Neural cell (in vitro differentiated cells): ENCODE data around the gene LARP7. TPM values are rescaled to one million over a fixed set of nuclear protein-coding genes. Genes with fewer than 3 reads are reported as not detected.
"Not testable (repeated sequence)": the region's sequence is repeated elsewhere in the genome, so short reads cannot be mapped to it uniquely, and the experiment has no call there.

Experiments
- H2AFZ ChIP-seq: fragments of 200-600, 300-800 bp; sonication (generic), shearing (Covaris generic); 2 replicates; pipeline ENCODE4 v1.6.0; 2014; ENCODE audit warnings: low read depth, mild to moderate bottlenecking, antibody characterized with exemption, low read length, moderate library complexity
- H3F3A ChIP-seq: fragments of 200-600 bp; shearing (Covaris generic); 2 replicates; pipeline ENCODE4 v1.6.1; 2016; ENCODE audit warnings: mild to moderate bottlenecking, moderate library complexity, mixed read lengths, antibody characterized with exemption, low read length; ENCODE audit not compliant: insufficient read depth, poor library complexity, severe bottlenecking
- H3K27ac ChIP-seq: fragments of 200-600, 300-800 bp; sonication (generic), shearing (Covaris generic); 2 replicates; pipeline ENCODE4 v1.5.1; 2014; ENCODE audit warnings: mild to moderate bottlenecking, low read length, moderate library complexity
- H3K27me3 ChIP-seq: fragments of 300-800, 200-600 bp; sonication (generic), shearing (Covaris generic); 2 replicates; pipeline ENCODE4 v1.6.0; 2014; ENCODE audit warnings: mild to moderate bottlenecking, low read depth, low read length, moderate library complexity; ENCODE audit not compliant: insufficient read depth
- H3K36me3 ChIP-seq: fragments of 300-800, 200-600 bp; sonication (generic), shearing (Covaris generic); 2 replicates; pipeline ENCODE4 v1.5.1; 2014; ENCODE audit warnings: mild to moderate bottlenecking, antibody characterized with exemption, low read length, moderate library complexity; ENCODE audit not compliant: insufficient read depth
- H3K4me2 ChIP-seq: fragments of 300-800, 200-600 bp; sonication (generic), shearing (Covaris generic); 2 replicates; pipeline ENCODE4 v1.6.0; 2014; ENCODE audit warnings: mild to moderate bottlenecking, low read length
- H3K4me3 ChIP-seq: fragments of 300-800, 200-600 bp; sonication (generic), shearing (Covaris generic); 2 replicates; pipeline ENCODE4 v1.5.1; 2014; ENCODE audit warnings: mild to moderate bottlenecking, low read length, moderate library complexity
- H3K79me2 ChIP-seq: fragments of 200-600 bp; shearing (Covaris generic); replicated peaks from 2 replicates; pipeline ENCODE4 v1.6.0; 2014; ENCODE audit warnings: mild to moderate bottlenecking, low read length, moderate library complexity; ENCODE audit not compliant: insufficient read depth
- H3K9ac ChIP-seq: fragments of 300-800, 200-600 bp; sonication (generic), shearing (Covaris generic); 2 replicates; pipeline ENCODE4 v1.6.1; 2016; ENCODE audit warnings: mild to moderate bottlenecking, low read length, mixed read lengths
- H3K9me2 ChIP-seq: fragments of 200-600 bp; shearing (Covaris generic); 2 replicates; pipeline ENCODE4 v1.6.1; 2016; ENCODE audit warnings: mild to moderate bottlenecking, low read length, mixed read lengths; ENCODE audit not compliant: insufficient read depth
- H3K9me3 ChIP-seq: fragments of 200-600, 300-800 bp; sonication (generic), shearing (Covaris generic); 2 replicates; pipeline ENCODE4 v1.6.1; 2016; ENCODE audit warnings: mild to moderate bottlenecking, mixed run types, low read length, moderate library complexity, mixed read lengths
- H4K20me1 ChIP-seq: fragments of 200-600 bp; shearing (Covaris generic); 2 replicates; pipeline ENCODE4 v1.6.1; 2016; ENCODE audit warnings: mild to moderate bottlenecking, mixed run types; ENCODE audit not compliant: insufficient read depth
- CTCF ChIP-seq: fragments of 450-650 bp; IDR thresholded peaks from 2 replicates; pipeline ENCODE4 v1.5.1; 2014; ENCODE audit warnings: antibody characterized with exemption, mild to moderate bottlenecking, moderate library complexity; ENCODE audit not compliant: poor library complexity, severe bottlenecking
- EP300 ChIP-seq: fragments of 450-650 bp; conservative IDR thresholded peaks from 2 replicates; pipeline ENCODE4 v1.6.1; 2014; ENCODE audit warnings: antibody characterized with exemption, mild to moderate bottlenecking, moderate library complexity; ENCODE audit not compliant: poor library complexity, severe bottlenecking
- EZH2 ChIP-seq: fragments of 200-600, 300-800 bp; shearing (Covaris generic), sonication (generic); IDR thresholded peaks from 2 replicates; pipeline ENCODE4 v1.6.1; 2014; ENCODE audit warnings: antibody characterized with exemption, low read length, borderline replicate concordance, mild to moderate bottlenecking; ENCODE audit not compliant: insufficient read depth, poor library complexity, severe bottlenecking
- MXI1 ChIP-seq: fragments of 450-650 bp; conservative IDR thresholded peaks from 2 replicates; pipeline ENCODE4 v1.6.1; 2014; ENCODE audit warnings: antibody characterized with exemption, mild to moderate bottlenecking; ENCODE audit not compliant: poor library complexity, severe bottlenecking
- POLR2AphosphoS5 ChIP-seq: IDR thresholded peaks from 2 replicates; pipeline ENCODE4 v1.6.1; 2012
- RAD21 ChIP-seq: fragments of 450-650 bp; conservative IDR thresholded peaks from 2 replicates; pipeline ENCODE4 v1.6.1; 2014; ENCODE audit warnings: antibody characterized with exemption, mild to moderate bottlenecking, moderate library complexity
- REST ChIP-seq: IDR thresholded peaks from 2 replicates; pipeline ENCODE4 v1.6.1; 2012; ENCODE audit warnings: borderline replicate concordance
- SMC3 ChIP-seq: fragments of 450-650 bp; conservative IDR thresholded peaks from 2 replicates; pipeline ENCODE4 v1.6.1; 2014; ENCODE audit warnings: antibody characterized with exemption, mild to moderate bottlenecking, moderate library complexity; ENCODE audit not compliant: poor library complexity
- TAF1 ChIP-seq: IDR thresholded peaks from 2 replicates; pipeline ENCODE4 v1.6.1; 2012; ENCODE audit warnings: low read depth
- polyA plus RNA-seq: library from polyadenylated mRNA; depleted of rRNA; stranded (reverse); fragments of >200 nt; gene quantifications from 2 replicates; pipeline ENCODE4 v1.2.3, GENCODE V29; 2014

Gene LARP7
- polyA plus RNA-seq, 1 donor from 2014 or later: 48.2 TPM

DNA sequence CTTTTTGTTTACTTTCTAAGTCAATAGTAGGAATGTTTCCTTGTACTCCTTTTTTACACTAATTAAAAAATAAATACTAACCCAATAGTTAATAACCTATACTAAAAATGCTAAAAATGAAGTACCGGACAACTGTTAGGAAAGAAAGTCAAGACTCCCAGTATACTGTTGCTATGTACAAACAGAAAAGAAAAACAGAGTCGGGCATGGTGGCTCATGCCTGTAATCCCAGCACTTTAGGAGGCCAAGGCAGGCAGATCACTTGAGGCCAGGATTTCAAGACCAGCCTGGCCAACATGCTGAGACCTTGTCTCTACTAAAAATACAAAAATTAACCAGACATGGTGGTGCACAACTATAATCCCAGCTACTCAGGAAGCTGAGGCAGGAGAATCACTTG lies 24.1 kb upstream of the LARP7 start:
- H3K9me2 ChIP-seq, H2AFZ ChIP-seq, H3K9ac ChIP-seq, H4K20me1 ChIP-seq, H3K9me3 ChIP-seq, H3K36me3 ChIP-seq, H3F3A ChIP-seq, H3K4me2 ChIP-seq, H3K27ac ChIP-seq, H3K79me2 ChIP-seq, H3K27me3 ChIP-seq, H3K4me3 ChIP-seq: not testable (repeated sequence)

GRCh38 chr4:112616984-112617383 lies 20.0 kb upstream of the LARP7 start:
- H3K9ac ChIP-seq: no peak overlapping the region
- H3K27ac ChIP-seq: no peak overlapping the region
- no peaks in the 10 kb centered on the region for H3K9me2 ChIP-seq
- H3K4me3 ChIP-seq: no peak overlapping the region
- H3K9me3 ChIP-seq: no peaks in the 10 kb centered on the region
- H4K20me1 ChIP-seq: no peaks in the 10 kb centered on the region
- H3K79me2 ChIP-seq: no peaks in the 10 kb centered on the region
- TF ChIP-seq EP300: no peak
- no peak for TF ChIP-seq MXI1
- TF ChIP-seq RAD21: no peak
- no peak for TF ChIP-seq TAF1
- TF ChIP-seq POLR2AphosphoS5: no peak
- TF ChIP-seq REST: no peak
- TF ChIP-seq CTCF: no peak
- TF ChIP-seq EZH2: no peak
- TF ChIP-seq SMC3: no peak
- no peaks in the 10 kb centered on the region for H3F3A ChIP-seq
- no peaks in the 10 kb centered on the region for H3K27me3 ChIP-seq
- no peak overlapping the region for H3K4me2 ChIP-seq
- no peaks in the 10 kb centered on the region for H3K36me3 ChIP-seq
- no peak overlapping the region for H2AFZ ChIP-seq

DNA sequence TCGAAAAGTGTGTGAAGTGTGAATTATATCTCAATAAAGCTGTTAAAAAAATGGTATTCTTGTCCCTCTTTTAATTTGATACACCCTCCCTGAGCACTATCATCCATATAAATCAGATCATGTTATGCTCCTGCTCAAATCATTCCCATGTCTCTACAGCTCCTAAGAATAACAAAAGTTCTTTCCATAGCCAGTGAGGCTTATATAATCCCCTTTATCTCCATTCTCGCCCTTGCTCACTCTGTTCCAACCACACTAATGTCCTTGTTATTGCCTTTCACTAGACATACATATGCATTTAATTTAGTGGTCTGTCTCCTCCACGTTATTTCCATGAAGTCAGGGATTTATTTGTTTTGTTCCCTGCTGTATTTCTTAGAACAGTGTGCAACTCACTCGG lies 10.7 kb upstream of the LARP7 start:
- Histone ChIP-seq H3K36me3 (no peaks in the 10 kb centered on the region), H3K4me2 (no peak overlapping the region), H3K27ac (no peak overlapping the region), H3K9me2 (no peaks in the 10 kb centered on the region), H2AFZ (no peak overlapping the region), H3K27me3 (no peaks in the 10 kb centered on the region), H3K4me3 (no peak overlapping the region), H3K9ac (no peak overlapping the region), H3F3A (no peaks in the 10 kb centered on the region), H3K79me2 (no peaks in the 10 kb centered on the region), H3K9me3 (no peaks in the 10 kb centered on the region), H4K20me1 (no peaks in the 10 kb centered on the region)
- TF ChIP-seq CTCF (no peak), RAD21 (no peak), POLR2AphosphoS5 (no peak), REST (no peak), TAF1 (no peak), SMC3 (no peak), MXI1 (no peak)
